Neural cell (in vitro differentiated cells): ENCODE data around the gene PCGF5. TPM values are rescaled to one million over a fixed set of nuclear protein-coding genes. Genes with fewer than 3 reads are reported as not detected.

ENCODE experiments used
- H2AFZ ChIP-seq: fragments of 200-600, 300-800 bp; sonication (generic), shearing (Covaris generic); 2 replicates; pipeline ENCODE4 v1.6.0; 2014; ENCODE audit warnings: low read depth, mild to moderate bottlenecking, antibody characterized with exemption, low read length, moderate library complexity
- H3F3A ChIP-seq: fragments of 200-600 bp; shearing (Covaris generic); 2 replicates; pipeline ENCODE4 v1.6.1; 2016; ENCODE audit warnings: mild to moderate bottlenecking, moderate library complexity, mixed read lengths, antibody characterized with exemption, low read length; ENCODE audit not compliant: insufficient read depth, poor library complexity, severe bottlenecking
- H3K27ac ChIP-seq: fragments of 200-600, 300-800 bp; sonication (generic), shearing (Covaris generic); 2 replicates; pipeline ENCODE4 v1.5.1; 2014; ENCODE audit warnings: mild to moderate bottlenecking, low read length, moderate library complexity
- H3K27me3 ChIP-seq: fragments of 300-800, 200-600 bp; sonication (generic), shearing (Covaris generic); 2 replicates; pipeline ENCODE4 v1.6.0; 2014; ENCODE audit warnings: mild to moderate bottlenecking, low read depth, low read length, moderate library complexity; ENCODE audit not compliant: insufficient read depth
- H3K36me3 ChIP-seq: fragments of 300-800, 200-600 bp; sonication (generic), shearing (Covaris generic); 2 replicates; pipeline ENCODE4 v1.5.1; 2014; ENCODE audit warnings: mild to moderate bottlenecking, antibody characterized with exemption, low read length, moderate library complexity; ENCODE audit not compliant: insufficient read depth
- H3K4me2 ChIP-seq: fragments of 300-800, 200-600 bp; sonication (generic), shearing (Covaris generic); 2 replicates; pipeline ENCODE4 v1.6.0; 2014; ENCODE audit warnings: mild to moderate bottlenecking, low read length
- H3K4me3 ChIP-seq: fragments of 300-800, 200-600 bp; sonication (generic), shearing (Covaris generic); 2 replicates; pipeline ENCODE4 v1.5.1; 2014; ENCODE audit warnings: mild to moderate bottlenecking, low read length, moderate library complexity
- H3K79me2 ChIP-seq: fragments of 200-600 bp; shearing (Covaris generic); replicated peaks from 2 replicates; pipeline ENCODE4 v1.6.0; 2014; ENCODE audit warnings: mild to moderate bottlenecking, low read length, moderate library complexity; ENCODE audit not compliant: insufficient read depth
- H3K9ac ChIP-seq: fragments of 300-800, 200-600 bp; sonication (generic), shearing (Covaris generic); 2 replicates; pipeline ENCODE4 v1.6.1; 2016; ENCODE audit warnings: mild to moderate bottlenecking, low read length, mixed read lengths
- H3K9me2 ChIP-seq: fragments of 200-600 bp; shearing (Covaris generic); 2 replicates; pipeline ENCODE4 v1.6.1; 2016; ENCODE audit warnings: mild to moderate bottlenecking, low read length, mixed read lengths; ENCODE audit not compliant: insufficient read depth
- H3K9me3 ChIP-seq: fragments of 200-600, 300-800 bp; sonication (generic), shearing (Covaris generic); 2 replicates; pipeline ENCODE4 v1.6.1; 2016; ENCODE audit warnings: mild to moderate bottlenecking, mixed run types, low read length, moderate library complexity, mixed read lengths
- H4K20me1 ChIP-seq: fragments of 200-600 bp; shearing (Covaris generic); 2 replicates; pipeline ENCODE4 v1.6.1; 2016; ENCODE audit warnings: mild to moderate bottlenecking, mixed run types; ENCODE audit not compliant: insufficient read depth
- CTCF ChIP-seq: fragments of 450-650 bp; IDR thresholded peaks from 2 replicates; pipeline ENCODE4 v1.5.1; 2014; ENCODE audit warnings: antibody characterized with exemption, mild to moderate bottlenecking, moderate library complexity; ENCODE audit not compliant: poor library complexity, severe bottlenecking
- EP300 ChIP-seq: fragments of 450-650 bp; conservative IDR thresholded peaks from 2 replicates; pipeline ENCODE4 v1.6.1; 2014; ENCODE audit warnings: antibody characterized with exemption, mild to moderate bottlenecking, moderate library complexity; ENCODE audit not compliant: poor library complexity, severe bottlenecking
- EZH2 ChIP-seq: fragments of 200-600, 300-800 bp; shearing (Covaris generic), sonication (generic); IDR thresholded peaks from 2 replicates; pipeline ENCODE4 v1.6.1; 2014; ENCODE audit warnings: antibody characterized with exemption, low read length, borderline replicate concordance, mild to moderate bottlenecking; ENCODE audit not compliant: insufficient read depth, poor library complexity, severe bottlenecking
- MXI1 ChIP-seq: fragments of 450-650 bp; conservative IDR thresholded peaks from 2 replicates; pipeline ENCODE4 v1.6.1; 2014; ENCODE audit warnings: antibody characterized with exemption, mild to moderate bottlenecking; ENCODE audit not compliant: poor library complexity, severe bottlenecking
- POLR2AphosphoS5 ChIP-seq: IDR thresholded peaks from 2 replicates; pipeline ENCODE4 v1.6.1; 2012
- RAD21 ChIP-seq: fragments of 450-650 bp; conservative IDR thresholded peaks from 2 replicates; pipeline ENCODE4 v1.6.1; 2014; ENCODE audit warnings: antibody characterized with exemption, mild to moderate bottlenecking, moderate library complexity
- REST ChIP-seq: IDR thresholded peaks from 2 replicates; pipeline ENCODE4 v1.6.1; 2012; ENCODE audit warnings: borderline replicate concordance
- SMC3 ChIP-seq: fragments of 450-650 bp; conservative IDR thresholded peaks from 2 replicates; pipeline ENCODE4 v1.6.1; 2014; ENCODE audit warnings: antibody characterized with exemption, mild to moderate bottlenecking, moderate library complexity; ENCODE audit not compliant: poor library complexity
- TAF1 ChIP-seq: IDR thresholded peaks from 2 replicates; pipeline ENCODE4 v1.6.1; 2012; ENCODE audit warnings: low read depth
- polyA plus RNA-seq: library from polyadenylated mRNA; depleted of rRNA; stranded (reverse); fragments of >200 nt; gene quantifications from 2 replicates; pipeline ENCODE4 v1.2.3, GENCODE V29; 2014

Gene PCGF5
- polyA plus RNA-seq, 1 donor from 2014 or later = 5.6 TPM

- H3F3A ChIP-seq = no peaks in the 10 kb centered on the region
- H3K36me3 ChIP-seq = no peaks in the 10 kb centered on the region
- TF ChIP-seq EZH2 (no peak), EP300 (no peak), TAF1 (no peak), POLR2AphosphoS5 (no peak), MXI1 (no peak), CTCF (no peak), REST (no peak), SMC3 (no peak), RAD21 (no peak)
- no peak overlapping the region for H3K27ac ChIP-seq
- no peaks in the 10 kb centered on the region for H4K20me1 ChIP-seq
- no peak overlapping the region for H3K9ac ChIP-seq
- no peaks in the 10 kb centered on the region for H3K9me3 ChIP-seq
- H3K9me2 ChIP-seq = no peaks in the 10 kb centered on the region
- H3K27me3 ChIP-seq = no peaks in the 10 kb centered on the region
- no peak overlapping the region for H3K4me3 ChIP-seq
- no peak overlapping the region for H2AFZ ChIP-seq
- H3K79me2 ChIP-seq = no peaks in the 10 kb centered on the region
- H3K4me2 ChIP-seq = no peak overlapping the region
Measured at GRCh38 chr10:91250341-91250740, 29.9 kb downstream of the PCGF5 start.

GRCh38 chr10:91251430-91252056 lies 31.1 kb downstream of the PCGF5 start:
- H4K20me1 ChIP-seq = no peaks in the 10 kb centered on the region

More at GRCh38 chr10:91251430-91252056, 31.1 kb downstream of the PCGF5 start:
- H3K36me3 ChIP-seq = no peaks in the 10 kb centered on the region
- H3K27me3 ChIP-seq = no peaks in the 10 kb centered on the region
- no peak overlapping the region for H3K27ac ChIP-seq
- no peak overlapping the region for H3K4me3 ChIP-seq
- no peaks in the 10 kb centered on the region for H3K79me2 ChIP-seq
- H3K9me3 ChIP-seq = no peaks in the 10 kb centered on the region
- H3K4me2 ChIP-seq = no peak overlapping the region
- H2AFZ ChIP-seq = no peak overlapping the region
- H3F3A ChIP-seq = no peaks in the 10 kb centered on the region
- no peak overlapping the region for H3K9ac ChIP-seq
- no peaks in the 10 kb centered on the region for H3K9me2 ChIP-seq
- TF ChIP-seq RAD21 (peak; percentile 97), MXI1 (no peak), POLR2AphosphoS5 (no peak), EZH2 (no peak), EP300 (no peak), REST (no peak), CTCF (peak; percentile 93), TAF1 (no peak), SMC3 (peak; percentile 99)
